CD14-positive monocyte (primary cell): ENCODE measurements around the gene FAM13A. TPM values are rescaled to one million over a fixed set of nuclear protein-coding genes. Genes with fewer than 3 reads are reported as not detected.

ENCODE experiments used
- DNase-seq, 3 donors: peaks; one replicate each; pipeline ENCODE4 v3.0.0-alpha.2; 2011 to 2022
- H2AFZ ChIP-seq: 2 replicates; pipeline ENCODE4 v1.6.0; 2012; ENCODE audit warnings: mild to moderate bottlenecking, low read depth, low read length, inconsistent platforms; ENCODE audit not compliant: insufficient read depth, poor library complexity, severe bottlenecking
- H3K27ac ChIP-seq, 2 donors: 1 replicate in 1 of 2; 2 replicates in 1 of 2; pipeline ENCODE4 v1.5.1; 2012 to 2013; ENCODE audit warnings: low read length in 2 of 2, control low read depth in 1 of 2, inconsistent platforms in 1 of 2, low read depth in 1 of 2, mild to moderate bottlenecking in 1 of 2
- H3K27me3 ChIP-seq, 2 donors: one replicate each; pipeline versions ENCODE4 v1.6.0 to v1.6.1; 2011 to 2013; ENCODE audit warnings: low read length in 2 of 2; ENCODE audit not compliant: control insufficient read depth in 2 of 2, insufficient read depth in 2 of 2
- H3K36me3 ChIP-seq, 2 donors: replicated peaks in 1 of 2; 1 replicate in 1 of 2; 2 replicates in 1 of 2; pipeline versions ENCODE4 v1.5.1 to v1.6.1; 2012 to 2013; ENCODE audit warnings: low read length in 2 of 2, control low read depth in 1 of 2, inconsistent platforms in 1 of 2, mild to moderate bottlenecking in 1 of 2; ENCODE audit not compliant: insufficient read depth in 2 of 2, control insufficient read depth in 1 of 2
- H3K4me1 ChIP-seq, 2 donors: 1 replicate in 1 of 2; 2 replicates in 1 of 2; pipeline versions ENCODE4 v1.5.1 to v1.6.1; 2012 to 2013; ENCODE audit warnings: low read length in 2 of 2, control low read depth in 1 of 2, inconsistent platforms in 1 of 2, mild to moderate bottlenecking in 1 of 2, moderate library complexity in 1 of 2; ENCODE audit not compliant: insufficient read depth in 2 of 2, control insufficient read depth in 1 of 2
- H3K4me2 ChIP-seq: replicated peaks from 2 replicates; pipeline ENCODE3; 2012; ENCODE audit warnings: low read length, moderate library complexity, mild to moderate bottlenecking; ENCODE audit not compliant: poor library complexity, severe bottlenecking; ENCODE audit errors: extremely low read depth
- H3K4me3 ChIP-seq, 3 experiments: fragments of 200-600 bp in 1 of 3; sonication (generic) in 1 of 3; replicated peaks in 1 of 3; 1 replicate in 2 of 3; 2 replicates in 1 of 3; pipeline ENCODE4 v1.5.1; 2011 to 2013; ENCODE audit warnings: low read length in 3 of 3, mild to moderate bottlenecking in 3 of 3, control low read depth in 2 of 3, low read depth in 2 of 3, inconsistent platforms in 1 of 3, moderate library complexity in 1 of 3
- H3K79me2 ChIP-seq: 2 replicates; pipeline ENCODE4 v1.6.0; 2012; ENCODE audit warnings: mild to moderate bottlenecking, control low read depth, inconsistent platforms, low read length, moderate library complexity; ENCODE audit not compliant: insufficient read depth
- H3K9ac ChIP-seq: 2 replicates; pipeline ENCODE4 v1.6.0; 2017; ENCODE audit warnings: low read length, mild to moderate bottlenecking; ENCODE audit not compliant: insufficient read depth, poor library complexity, severe bottlenecking
- H3K9me3 ChIP-seq, 2 donors: replicated peaks in 1 of 2; 1 replicate in 1 of 2; 2 replicates in 1 of 2; pipeline versions ENCODE4 v1.5.1 to v1.6.1; 2012 to 2013; ENCODE audit warnings: low read length in 2 of 2, control low read depth in 1 of 2; ENCODE audit not compliant: control insufficient read depth in 1 of 2, insufficient read depth in 1 of 2
- H4K20me1 ChIP-seq: 2 replicates; pipeline ENCODE4 v1.6.0; 2012; ENCODE audit warnings: mild to moderate bottlenecking, low read length, control low read depth, moderate library complexity; ENCODE audit not compliant: insufficient read depth
- H3K27ac Mint-ChIP-seq, 7 donors: one replicate each; pipeline ENCODE4 v1.8.0; 2020; ENCODE audit warnings: mild to moderate bottlenecking in 7 of 7, mixed read lengths in 7 of 7, moderate library complexity in 6 of 7, inconsistent platforms in 2 of 7
- H3K27me3 Mint-ChIP-seq, 3 donors: one replicate each; pipeline ENCODE4 v1.8.0; 2021 to 2022; ENCODE audit warnings: low read depth in 3 of 3, mild to moderate bottlenecking in 3 of 3, mixed read lengths in 3 of 3, moderate library complexity in 3 of 3, inconsistent platforms in 1 of 3
- H3K36me3 Mint-ChIP-seq, 2 donors: one replicate each; pipeline ENCODE4 v1.8.0; 2020; ENCODE audit warnings: mixed read lengths in 2 of 2, inconsistent platforms in 1 of 2, mild to moderate bottlenecking in 1 of 2
- H3K4me1 Mint-ChIP-seq: one replicate; pipeline ENCODE4 v1.8.0; 2020; ENCODE audit warnings: mild to moderate bottlenecking, mixed read lengths
- H3K4me3 Mint-ChIP-seq, 2 donors: one replicate each; pipeline ENCODE4 v1.8.0; 2020; ENCODE audit warnings: mild to moderate bottlenecking in 2 of 2, mixed read lengths in 2 of 2, moderate library complexity in 1 of 2
- H3K9me3 Mint-ChIP-seq, 7 donors: one replicate each; pipeline ENCODE4 v1.8.0; 2020 to 2022; ENCODE audit warnings: mixed read lengths in 7 of 7, mild to moderate bottlenecking in 6 of 7, moderate library complexity in 6 of 7, inconsistent platforms in 2 of 7
- WGBS: methylation state at CpG from one replicate; pipeline ENCODE4 v1.1.5; 2013; ENCODE audit warnings: missing lambda C conversion rate; ENCODE audit not compliant: insufficient coverage; 5-methylcytosine and 5-hydroxymethylcytosine counted together
- intact Hi-C, 2 donors: fragments of 100-400 bp; cut with micrococcal nuclease; formaldehyde crosslinking; loops; one replicate each; pipeline versions ENCODE4 v1.15.0 to v1.15.1; 2023
- polyA plus RNA-seq, 3 donors: library from polyadenylated mRNA; depleted of rRNA in 1 of 3; unstranded in 2 of 3; stranded (reverse) in 1 of 3; fragments of 300-500 nt in 2 of 3; fragments of >200 nt in 1 of 3; fragmentation: Illumina TruSeq in 2 of 3; gene quantifications; 1 replicate in 2 of 3; 2 replicates in 1 of 3; pipeline ENCODE4 v1.2.3, GENCODE V29; 2012 to 2021
- TF ChIP-seq, protein P1 (sequence below): fragments of 200-600 bp; IDR thresholded peaks from one replicate; pipeline ENCODE4 v1.8.0; 2022; ENCODE audit warnings: antibody characterized with exemption, mild to moderate bottlenecking

The FAM13A gene
- polyA plus RNA-seq, 3 donors, result 5.3 to 20.0 (median 6.5) TPM

DNA sequence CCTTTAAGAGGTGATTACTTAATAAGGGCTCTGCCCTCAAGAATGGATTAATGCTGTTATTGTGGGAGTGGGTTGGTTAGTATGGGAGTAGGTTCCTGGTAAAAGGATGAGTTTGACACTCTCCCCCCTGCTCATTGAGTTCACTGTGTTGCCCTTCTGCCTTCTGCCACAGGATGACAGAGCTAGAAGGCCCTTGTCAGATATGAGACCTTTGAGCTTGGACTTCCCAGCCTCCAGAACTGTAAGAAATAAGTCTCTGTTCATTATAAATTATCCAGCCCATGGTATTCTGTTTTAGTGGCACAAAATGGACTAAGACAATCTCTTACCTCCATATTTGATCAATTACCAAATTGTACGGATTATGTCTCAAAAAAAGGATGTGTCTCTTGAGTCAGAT, 245.1 kb downstream of the FAM13A start:
- Histone ChIP-seq H3K27me3 (no peaks in the 10 kb centered on the region), H3K9me3 (no peaks in the 10 kb centered on the region), H3K36me3 (no peaks in the 10 kb centered on the region), H3K4me3 (no peak overlapping the region), H3K4me2 (no peak overlapping the region), H3K27ac (no peak overlapping the region), H4K20me1 (peaks cover 99% of the 10 kb centered on the region), H3K79me2 (peaks cover 65% of the 10 kb centered on the region), H2AFZ (no peak overlapping the region), H3K4me1 (peaks cover 3 to 19% of the 10 kb centered on the region in 2 donors), H3K9ac (no peak overlapping the region)
- DNase-seq, result no peak
- Mint-ChIP-seq H3K36me3 (peaks cover 25 to 30% of the 10 kb centered on the region in 2 donors), H3K4me1 (peaks cover 29% of the 10 kb centered on the region), H3K27me3 (no peaks in the 10 kb centered on the region), H3K9me3 (peaks cover 0 to 1% (median 0%) of the 10 kb centered on the region in 7 donors), H3K27ac (no peak overlapping the region), H3K4me3 (no peak overlapping the region)
- WGBS, result 88% methylated on average over 1 of the region's 1 CpG
- TF ChIP-seq, protein P1, sequence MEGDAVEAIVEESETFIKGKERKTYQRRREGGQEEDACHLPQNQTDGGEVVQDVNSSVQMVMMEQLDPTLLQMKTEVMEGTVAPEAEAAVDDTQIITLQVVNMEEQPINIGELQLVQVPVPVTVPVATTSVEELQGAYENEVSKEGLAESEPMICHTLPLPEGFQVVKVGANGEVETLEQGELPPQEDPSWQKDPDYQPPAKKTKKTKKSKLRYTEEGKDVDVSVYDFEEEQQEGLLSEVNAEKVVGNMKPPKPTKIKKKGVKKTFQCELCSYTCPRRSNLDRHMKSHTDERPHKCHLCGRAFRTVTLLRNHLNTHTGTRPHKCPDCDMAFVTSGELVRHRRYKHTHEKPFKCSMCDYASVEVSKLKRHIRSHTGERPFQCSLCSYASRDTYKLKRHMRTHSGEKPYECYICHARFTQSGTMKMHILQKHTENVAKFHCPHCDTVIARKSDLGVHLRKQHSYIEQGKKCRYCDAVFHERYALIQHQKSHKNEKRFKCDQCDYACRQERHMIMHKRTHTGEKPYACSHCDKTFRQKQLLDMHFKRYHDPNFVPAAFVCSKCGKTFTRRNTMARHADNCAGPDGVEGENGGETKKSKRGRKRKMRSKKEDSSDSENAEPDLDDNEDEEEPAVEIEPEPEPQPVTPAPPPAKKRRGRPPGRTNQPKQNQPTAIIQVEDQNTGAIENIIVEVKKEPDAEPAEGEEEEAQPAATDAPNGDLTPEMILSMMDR, result no peak
- intact Hi-C loops, result loop anchor here in 1 of 2 donors (10.0 kb wide), 1 partner anchor 293 kb away; no protein-coding TSS in a partner anchor

- Histone ChIP-seq H3K4me3 (no peak overlapping the region), H3K79me2 (peaks cover 61% of the 10 kb centered on the region), H3K27me3 (no peaks in the 10 kb centered on the region), H3K4me2 (no peak overlapping the region), H3K27ac (no peak overlapping the region), H3K36me3 (no peaks in the 10 kb centered on the region), H3K9ac (no peak overlapping the region), H3K9me3 (no peaks in the 10 kb centered on the region), H3K4me1 (peaks cover 0 to 4% of the 10 kb centered on the region in 2 donors), H2AFZ (no peak overlapping the region), H4K20me1 (peaks cover 96% of the 10 kb centered on the region)
- 80% methylated on average over 1 of the region's 1 CpG for WGBS
- no peak overlapping the region for H3K27ac Mint-ChIP-seq
- TF ChIP-seq, protein P1, result no peak
- peaks cover 21% of the 10 kb centered on the region for H3K4me1 Mint-ChIP-seq
- intact Hi-C loops, result loop anchor here in 1 of 2 donors (10.0 kb wide), 1 partner anchor 294 kb away; no protein-coding TSS in a partner anchor
- peaks cover 0 to 1% (median 0%) of the 10 kb centered on the region in 7 donors for H3K9me3 Mint-ChIP-seq
- H3K4me3 Mint-ChIP-seq, result no peak overlapping the region
- no peaks in the 10 kb centered on the region for H3K27me3 Mint-ChIP-seq
- peaks cover 28 to 37% of the 10 kb centered on the region in 2 donors for H3K36me3 Mint-ChIP-seq
- DNase-seq, result no peak
Measured at GRCh38 chr4:88810325-88810724, 246.7 kb downstream of the FAM13A start.
